ENCODE data around the gene SLC16A2. TPM values are rescaled to one million over a fixed set of nuclear protein-coding genes. Genes with fewer than 3 reads are reported as not detected.
"Not testable (repeated sequence)": the region's sequence is repeated elsewhere in the genome, so short reads cannot be mapped to it uniquely, and the experiment has no call there.

The SLC16A2 gene
- total RNA-seq, 1 experiment from 2014 or later, result 34.5 TPM

DNA sequence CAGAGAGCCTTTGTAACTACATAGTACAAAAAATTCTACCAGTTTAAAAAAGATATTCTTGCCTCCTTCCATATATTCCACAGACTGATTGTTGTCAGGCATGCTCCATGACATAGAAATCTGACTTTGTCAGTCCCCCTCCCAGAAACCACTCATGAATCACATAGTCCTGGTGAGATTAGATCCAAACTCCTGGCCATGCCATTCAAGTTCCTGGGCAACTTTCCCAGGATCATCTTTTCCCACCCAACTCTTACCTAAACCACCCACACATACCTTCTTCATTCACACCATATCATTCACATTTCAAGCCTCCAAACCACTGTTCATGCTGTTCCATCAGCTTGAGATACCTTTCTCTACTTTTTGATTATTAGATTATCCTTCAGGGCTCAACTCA is 46.4 kb downstream of the SLC16A2 start:
- Histone ChIP-seq H3K4me1 (ENCODE audit: control insufficient read depth, insufficient read depth, low read length) (no peaks in the 10 kb centered on the region), H3K36me3 (ENCODE audit: control insufficient read depth, insufficient read depth, low read length) (no peaks in the 10 kb centered on the region), H3K4me3 (ENCODE audit: low read depth in 2 of 2, low read length in 2 of 2) (no peak overlapping the region), H3K27ac (ENCODE audit: low read length) (no peak overlapping the region), H3K27me3 (ENCODE audit: control insufficient read depth, insufficient read depth, low read length) (no peaks in the 10 kb centered on the region), H3K9me3 (ENCODE audit: control insufficient read depth, insufficient read depth, low read depth, low read length) (no peaks in the 10 kb centered on the region)
- ChIA-PET CTCF (no interaction called here), POLR2A (no interaction called here)
- TF ChIP-seq, protein P1, sequence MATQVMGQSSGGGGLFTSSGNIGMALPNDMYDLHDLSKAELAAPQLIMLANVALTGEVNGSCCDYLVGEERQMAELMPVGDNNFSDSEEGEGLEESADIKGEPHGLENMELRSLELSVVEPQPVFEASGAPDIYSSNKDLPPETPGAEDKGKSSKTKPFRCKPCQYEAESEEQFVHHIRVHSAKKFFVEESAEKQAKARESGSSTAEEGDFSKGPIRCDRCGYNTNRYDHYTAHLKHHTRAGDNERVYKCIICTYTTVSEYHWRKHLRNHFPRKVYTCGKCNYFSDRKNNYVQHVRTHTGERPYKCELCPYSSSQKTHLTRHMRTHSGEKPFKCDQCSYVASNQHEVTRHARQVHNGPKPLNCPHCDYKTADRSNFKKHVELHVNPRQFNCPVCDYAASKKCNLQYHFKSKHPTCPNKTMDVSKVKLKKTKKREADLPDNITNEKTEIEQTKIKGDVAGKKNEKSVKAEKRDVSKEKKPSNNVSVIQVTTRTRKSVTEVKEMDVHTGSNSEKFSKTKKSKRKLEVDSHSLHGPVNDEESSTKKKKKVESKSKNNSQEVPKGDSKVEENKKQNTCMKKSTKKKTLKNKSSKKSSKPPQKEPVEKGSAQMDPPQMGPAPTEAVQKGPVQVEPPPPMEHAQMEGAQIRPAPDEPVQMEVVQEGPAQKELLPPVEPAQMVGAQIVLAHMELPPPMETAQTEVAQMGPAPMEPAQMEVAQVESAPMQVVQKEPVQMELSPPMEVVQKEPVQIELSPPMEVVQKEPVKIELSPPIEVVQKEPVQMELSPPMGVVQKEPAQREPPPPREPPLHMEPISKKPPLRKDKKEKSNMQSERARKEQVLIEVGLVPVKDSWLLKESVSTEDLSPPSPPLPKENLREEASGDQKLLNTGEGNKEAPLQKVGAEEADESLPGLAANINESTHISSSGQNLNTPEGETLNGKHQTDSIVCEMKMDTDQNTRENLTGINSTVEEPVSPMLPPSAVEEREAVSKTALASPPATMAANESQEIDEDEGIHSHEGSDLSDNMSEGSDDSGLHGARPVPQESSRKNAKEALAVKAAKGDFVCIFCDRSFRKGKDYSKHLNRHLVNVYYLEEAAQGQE (IDR thresholded peaks at IDR 0.05; ENCODE audit: insufficient read depth in 1 of 2, low read depth in 2 of 2, low read length in 1 of 2), result no peak
- TF ChIP-seq TCF7L2 (IDR thresholded peaks at IDR 0.05; ENCODE audit: low read depth, low read length), result no peak
- TF ChIP-seq, protein P2, sequence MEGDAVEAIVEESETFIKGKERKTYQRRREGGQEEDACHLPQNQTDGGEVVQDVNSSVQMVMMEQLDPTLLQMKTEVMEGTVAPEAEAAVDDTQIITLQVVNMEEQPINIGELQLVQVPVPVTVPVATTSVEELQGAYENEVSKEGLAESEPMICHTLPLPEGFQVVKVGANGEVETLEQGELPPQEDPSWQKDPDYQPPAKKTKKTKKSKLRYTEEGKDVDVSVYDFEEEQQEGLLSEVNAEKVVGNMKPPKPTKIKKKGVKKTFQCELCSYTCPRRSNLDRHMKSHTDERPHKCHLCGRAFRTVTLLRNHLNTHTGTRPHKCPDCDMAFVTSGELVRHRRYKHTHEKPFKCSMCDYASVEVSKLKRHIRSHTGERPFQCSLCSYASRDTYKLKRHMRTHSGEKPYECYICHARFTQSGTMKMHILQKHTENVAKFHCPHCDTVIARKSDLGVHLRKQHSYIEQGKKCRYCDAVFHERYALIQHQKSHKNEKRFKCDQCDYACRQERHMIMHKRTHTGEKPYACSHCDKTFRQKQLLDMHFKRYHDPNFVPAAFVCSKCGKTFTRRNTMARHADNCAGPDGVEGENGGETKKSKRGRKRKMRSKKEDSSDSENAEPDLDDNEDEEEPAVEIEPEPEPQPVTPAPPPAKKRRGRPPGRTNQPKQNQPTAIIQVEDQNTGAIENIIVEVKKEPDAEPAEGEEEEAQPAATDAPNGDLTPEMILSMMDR (IDR thresholded peaks at IDR 0.05), result no peak
- no peak for TF ChIP-seq POLR2AphosphoS5 (IDR thresholded peaks at IDR 0.05; ENCODE audit: low read depth, low read length)
- TF ChIP-seq SIN3A (IDR thresholded peaks at IDR 0.05; ENCODE audit: borderline replicate concordance, insufficient read depth, low read depth, low read length), result no peak
- no peak for DNase-seq (ENCODE audit: low read depth, low spot score)
- in situ Hi-C loops (cut with HindIII; ENCODE audit: low pct_unique_long_range_greater_than_20kb, low sequenced_read_pairs), result no loop called here
- no TSS peak for BruUV-seq (replicated peaks)
- intact Hi-C loops (cut with micrococcal nuclease; ENCODE audit: unreplicated experiment), result no loop called here
- ATAC-seq, result no peak

DNA sequence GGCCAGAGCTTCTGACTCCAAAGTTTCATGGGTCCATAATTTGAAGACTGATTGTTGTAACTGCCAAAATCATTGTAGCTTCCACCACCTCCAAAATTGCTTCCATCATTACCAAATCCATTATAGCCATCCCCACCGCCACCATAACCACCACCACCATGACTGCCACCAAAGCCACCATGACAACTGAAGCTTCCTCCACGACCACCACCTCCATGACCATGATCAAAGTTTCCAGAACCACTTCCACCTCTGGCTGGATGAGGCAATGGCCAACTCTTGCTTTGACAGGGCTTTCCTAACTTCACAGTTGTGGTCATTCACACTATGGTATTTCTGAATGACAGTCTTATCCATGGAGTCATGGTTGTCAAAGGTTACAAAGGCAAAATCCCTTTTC is 51.8 kb downstream of the SLC16A2 start:
- H3K27ac ChIP-seq (ENCODE audit: low read length); DNase-seq (ENCODE audit: low read depth, low spot score); H3K27me3 ChIP-seq (ENCODE audit: control insufficient read depth, insufficient read depth, low read length); in situ Hi-C loops (cut with HindIII; ENCODE audit: low pct_unique_long_range_greater_than_20kb, low sequenced_read_pairs); H3K4me3 ChIP-seq (ENCODE audit: low read depth in 2 of 2, low read length in 2 of 2); BruUV-seq (replicated peaks); H3K36me3 ChIP-seq (ENCODE audit: control insufficient read depth, insufficient read depth, low read length); ATAC-seq; H3K4me1 ChIP-seq (ENCODE audit: control insufficient read depth, insufficient read depth, low read length); H3K9me3 ChIP-seq (ENCODE audit: control insufficient read depth, insufficient read depth, low read depth, low read length); CTCF ChIA-PET; intact Hi-C loops (cut with micrococcal nuclease; ENCODE audit: unreplicated experiment): not testable (repeated sequence)
- POLR2A ChIA-PET, result interaction anchor here (0.5 kb wide), 1 partner anchor 207 kb away, joined by 7 read pairs; no protein-coding TSS in a partner anchor

DNA sequence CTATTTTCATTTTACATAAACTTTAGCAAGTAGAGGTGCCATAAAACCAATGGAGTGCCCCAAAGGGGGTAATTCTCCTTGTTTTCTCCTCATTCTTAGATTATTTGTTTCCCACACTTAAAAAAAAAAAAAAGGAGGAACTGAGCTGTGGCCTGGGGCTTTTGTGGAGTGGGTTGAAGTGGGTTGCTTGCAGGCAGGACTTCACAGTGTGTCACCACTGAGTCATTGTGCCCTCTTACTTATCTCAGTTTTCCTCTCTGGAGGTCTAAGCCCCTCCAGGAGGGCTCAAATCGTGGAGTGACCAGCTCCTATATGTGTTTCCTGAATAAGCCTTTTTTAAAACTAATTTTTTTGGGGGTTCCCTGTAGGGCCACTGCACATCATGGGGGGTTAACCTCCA is 69.0 kb downstream of the SLC16A2 start:
- H3K4me3 ChIP-seq (ENCODE audit: low read depth in 2 of 2, low read length in 2 of 2), result no peak overlapping the region
- ATAC-seq, result no peak
- no peaks in the 10 kb centered on the region for H3K27me3 ChIP-seq (ENCODE audit: control insufficient read depth, insufficient read depth, low read length)
- DNase-seq (ENCODE audit: low read depth, low spot score), result no peak
- H3K4me1 ChIP-seq (ENCODE audit: control insufficient read depth, insufficient read depth, low read length), result no peaks in the 10 kb centered on the region
- ChIA-PET POLR2A (interaction anchor here (0.6 kb wide), 1 partner anchor 133 kb away, joined by 5 read pairs; no protein-coding TSS in a partner anchor), CTCF (no interaction called here)
- H3K36me3 ChIP-seq (ENCODE audit: control insufficient read depth, insufficient read depth, low read length), result no peaks in the 10 kb centered on the region
- intact Hi-C loops (cut with micrococcal nuclease; ENCODE audit: unreplicated experiment) (no loop called here), in situ Hi-C loops (cut with HindIII; ENCODE audit: low pct_unique_long_range_greater_than_20kb, low sequenced_read_pairs) (no loop called here)
- no TSS peak for BruUV-seq (replicated peaks)
- H3K9me3 ChIP-seq (ENCODE audit: control insufficient read depth, insufficient read depth, low read depth, low read length), result no peaks in the 10 kb centered on the region
- TF ChIP-seq POLR2AphosphoS5 (IDR thresholded peaks at IDR 0.05; ENCODE audit: low read depth, low read length), result no peak
- H3K27ac ChIP-seq (ENCODE audit: low read length), result no peak overlapping the region

Measured in Panc1 (cell line).